Osteoblast (primary cell): ENCODE results near the gene TPO. TPM values are rescaled to one million over a fixed set of nuclear protein-coding genes. Genes with fewer than 3 reads are reported as not detected.

Experiments used
- DNase-seq: peaks from one replicate; pipeline ENCODE4 v3.0.0; 2011; ENCODE audit warnings: low spot score, mixed read lengths; ENCODE audit not compliant: insufficient read length; ENCODE audit errors: missing footprints
- H2AFZ ChIP-seq: 2 replicates; pipeline ENCODE4 v1.6.0; 2011; ENCODE audit warnings: mild to moderate bottlenecking, low read length
- H3K27ac ChIP-seq: 2 replicates; pipeline ENCODE4 v1.5.1; 2011; ENCODE audit warnings: mild to moderate bottlenecking, low read depth, low read length, moderate library complexity
- H3K27me3 ChIP-seq: 2 replicates; pipeline ENCODE4 v1.6.0; 2012; ENCODE audit warnings: mild to moderate bottlenecking, control low read depth, inconsistent platforms, low read length, moderate library complexity; ENCODE audit not compliant: insufficient read depth
- H3K36me3 ChIP-seq: 2 replicates; pipeline ENCODE4 v1.5.1; 2011; ENCODE audit warnings: mild to moderate bottlenecking, low read length, control low read depth, moderate library complexity; ENCODE audit not compliant: insufficient read depth
- H3K4me1 ChIP-seq: 2 replicates; pipeline ENCODE4 v1.5.1; 2011; ENCODE audit warnings: mild to moderate bottlenecking, low read length, control low read depth, moderate library complexity; ENCODE audit not compliant: insufficient read depth
- H3K4me2 ChIP-seq: 2 replicates; pipeline ENCODE4 v1.6.0; 2011; ENCODE audit warnings: mild to moderate bottlenecking, low read length; ENCODE audit not compliant: insufficient read depth
- H3K4me3 ChIP-seq: fragments of 200-600 bp; sonication (generic); 3 replicates; pipeline ENCODE4 v1.5.1; 2012; ENCODE audit warnings: mild to moderate bottlenecking, low read length, inconsistent platforms; ENCODE audit not compliant: insufficient read depth
- H3K79me2 ChIP-seq: 2 replicates; pipeline ENCODE4 v1.6.0; 2012; ENCODE audit warnings: mild to moderate bottlenecking, low read length, control low read depth, inconsistent platforms; ENCODE audit not compliant: insufficient read depth
- H3K9me3 ChIP-seq: 2 replicates; pipeline ENCODE4 v1.5.1; 2011; ENCODE audit warnings: low read depth, low read length, control low read depth
- H4K20me1 ChIP-seq: 2 replicates; pipeline ENCODE4 v1.6.0; 2012; ENCODE audit warnings: mild to moderate bottlenecking, low read length, control low read depth; ENCODE audit not compliant: insufficient read depth
- total RNA-seq: library from RNA; depleted of rRNA; stranded (reverse); fragments of >200 nt; gene quantifications from 2 replicates; pipeline ENCODE4 v1.2.3, GENCODE V29; 2012
- TF ChIP-seq, protein P1 (sequence below): IDR thresholded peaks from 2 replicates; pipeline ENCODE4 v1.5.1; 2011; ENCODE audit warnings: mild to moderate bottlenecking, low read depth, low read length, moderate library complexity; ENCODE audit errors: extremely low read depth

Gene TPO
- total RNA-seq, 1 donor = not detected

DNA sequence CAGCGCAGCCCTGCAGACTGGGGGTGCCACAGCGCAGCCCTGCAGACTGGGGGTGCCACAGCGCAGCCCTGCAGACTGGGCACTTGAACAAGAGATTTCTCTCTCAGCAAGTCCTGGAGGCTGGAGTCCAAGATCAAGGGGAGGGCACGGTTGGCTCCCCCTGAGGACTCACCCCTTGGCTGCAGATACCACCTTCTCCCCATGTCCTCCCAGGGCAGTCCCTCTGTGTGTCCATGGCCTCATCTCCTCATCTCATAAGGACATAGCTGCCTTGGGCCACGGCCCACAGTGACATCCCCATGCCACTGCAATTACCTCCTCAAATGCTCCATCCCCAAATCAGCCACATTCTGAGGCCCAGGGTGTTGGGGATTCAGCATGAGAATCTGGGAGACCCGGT is 98.2 kb downstream of the TPO start:
- no peaks in the 10 kb centered on the region for H3K79me2 ChIP-seq
- no peak overlapping the region for H3K27ac ChIP-seq
- peak; percentile 68 for DNase-seq
- H3K4me2 ChIP-seq = no peak overlapping the region
- H3K4me3 ChIP-seq = no peak overlapping the region
- H3K36me3 ChIP-seq = no peaks in the 10 kb centered on the region
- H3K9me3 ChIP-seq = no peaks in the 10 kb centered on the region
- H3K4me1 ChIP-seq = no peaks in the 10 kb centered on the region
- no peaks in the 10 kb centered on the region for H4K20me1 ChIP-seq
- no peak overlapping the region for H2AFZ ChIP-seq
- H3K27me3 ChIP-seq = no peaks in the 10 kb centered on the region
- TF ChIP-seq, protein P1, sequence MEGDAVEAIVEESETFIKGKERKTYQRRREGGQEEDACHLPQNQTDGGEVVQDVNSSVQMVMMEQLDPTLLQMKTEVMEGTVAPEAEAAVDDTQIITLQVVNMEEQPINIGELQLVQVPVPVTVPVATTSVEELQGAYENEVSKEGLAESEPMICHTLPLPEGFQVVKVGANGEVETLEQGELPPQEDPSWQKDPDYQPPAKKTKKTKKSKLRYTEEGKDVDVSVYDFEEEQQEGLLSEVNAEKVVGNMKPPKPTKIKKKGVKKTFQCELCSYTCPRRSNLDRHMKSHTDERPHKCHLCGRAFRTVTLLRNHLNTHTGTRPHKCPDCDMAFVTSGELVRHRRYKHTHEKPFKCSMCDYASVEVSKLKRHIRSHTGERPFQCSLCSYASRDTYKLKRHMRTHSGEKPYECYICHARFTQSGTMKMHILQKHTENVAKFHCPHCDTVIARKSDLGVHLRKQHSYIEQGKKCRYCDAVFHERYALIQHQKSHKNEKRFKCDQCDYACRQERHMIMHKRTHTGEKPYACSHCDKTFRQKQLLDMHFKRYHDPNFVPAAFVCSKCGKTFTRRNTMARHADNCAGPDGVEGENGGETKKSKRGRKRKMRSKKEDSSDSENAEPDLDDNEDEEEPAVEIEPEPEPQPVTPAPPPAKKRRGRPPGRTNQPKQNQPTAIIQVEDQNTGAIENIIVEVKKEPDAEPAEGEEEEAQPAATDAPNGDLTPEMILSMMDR = no peak

DNA sequence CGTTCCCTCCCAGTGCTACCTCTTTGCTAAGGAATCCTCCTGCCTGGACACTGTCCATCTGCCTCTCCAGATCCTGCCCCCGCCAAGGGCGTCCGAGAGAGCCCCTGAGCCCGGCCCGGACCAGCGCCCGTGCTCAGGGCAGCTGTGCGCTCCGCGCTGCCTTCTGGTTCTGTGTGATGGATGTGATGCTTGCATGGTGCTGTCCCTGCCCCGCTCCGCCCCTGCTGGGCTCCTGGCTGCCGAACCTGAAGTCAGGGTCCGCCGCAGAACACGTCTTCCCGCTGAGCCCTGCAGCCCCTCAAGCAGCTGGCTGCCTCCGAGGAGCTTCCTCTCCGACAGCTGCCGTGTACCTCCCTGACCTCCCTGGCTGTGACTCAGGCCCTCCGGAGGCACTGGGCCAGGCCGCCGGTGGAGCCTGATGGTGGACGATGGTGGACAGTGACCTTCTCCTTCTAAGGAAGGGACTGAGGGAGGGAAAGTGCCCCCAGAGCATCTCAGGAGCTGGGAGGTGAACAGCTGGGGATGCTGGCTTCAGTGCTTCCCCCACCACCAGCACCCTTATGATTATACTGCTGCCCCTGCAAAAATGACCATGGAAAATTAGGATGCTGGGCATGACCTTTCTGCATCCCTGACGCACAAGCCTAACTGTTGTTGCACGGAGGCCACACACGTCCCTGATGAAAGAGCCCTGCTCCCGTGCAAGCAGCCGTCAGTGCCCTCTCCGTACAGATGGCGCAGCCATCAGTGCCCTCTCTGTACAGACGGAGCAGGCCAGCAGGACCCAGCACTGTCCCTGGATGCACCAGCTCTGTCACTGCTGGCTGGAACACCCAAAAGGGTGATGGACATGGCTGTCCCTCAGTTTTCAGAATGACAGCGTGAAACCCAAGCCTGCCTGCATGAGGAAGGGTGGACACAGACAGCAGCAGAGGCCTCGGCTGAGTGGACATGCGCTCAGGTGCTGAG is 99.3 kb downstream of the TPO start:
- TF ChIP-seq, protein P1 = no peak
- Histone ChIP-seq H3K9me3 (no peaks in the 10 kb centered on the region), H3K4me3 (no peak overlapping the region), H4K20me1 (no peaks in the 10 kb centered on the region), H3K27me3 (no peaks in the 10 kb centered on the region), H2AFZ (no peak overlapping the region), H3K4me1 (no peaks in the 10 kb centered on the region), H3K79me2 (no peaks in the 10 kb centered on the region), H3K4me2 (no peak overlapping the region), H3K27ac (no peak overlapping the region), H3K36me3 (no peaks in the 10 kb centered on the region)
- peak; percentile 58 for DNase-seq

DNA sequence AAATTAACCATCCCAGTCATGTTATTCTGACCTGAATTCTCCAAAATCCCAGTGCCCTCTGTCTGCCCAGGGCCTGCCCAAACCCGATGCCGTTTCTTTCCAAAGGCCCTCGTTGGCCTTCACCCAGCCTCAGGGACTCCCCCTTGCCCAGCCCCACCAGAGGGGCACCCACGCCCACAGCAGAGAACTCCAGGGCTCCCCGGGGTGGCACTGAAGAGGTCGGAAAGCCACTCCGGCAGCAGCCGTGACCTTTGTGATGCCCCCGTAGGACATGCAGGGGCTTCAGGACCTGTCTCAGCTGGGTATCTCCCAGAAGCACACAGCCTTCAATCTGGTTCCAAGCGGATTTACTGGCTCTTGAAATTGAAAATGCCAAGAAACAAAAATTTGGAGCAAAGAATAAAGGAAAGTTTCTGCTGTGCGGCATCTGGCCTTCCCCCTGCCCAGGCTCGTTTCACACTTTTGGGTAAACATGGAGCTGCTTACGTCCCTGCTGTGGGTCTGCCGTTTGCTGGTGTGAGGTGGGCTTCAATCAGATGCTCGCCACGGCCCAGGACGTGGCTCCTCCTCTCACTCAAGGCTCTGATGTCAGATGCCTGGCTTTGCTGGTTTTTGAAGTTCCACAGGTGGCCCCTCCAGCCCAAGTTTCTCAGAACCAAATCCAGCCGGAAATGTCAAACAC is 101.3 kb downstream of the TPO start:
- Histone ChIP-seq H3K4me3 (no peak overlapping the region), H3K4me2 (no peak overlapping the region), H3K4me1 (no peaks in the 10 kb centered on the region), H3K9me3 (no peaks in the 10 kb centered on the region), H2AFZ (no peak overlapping the region), H3K36me3 (no peaks in the 10 kb centered on the region), H3K27ac (no peak overlapping the region), H4K20me1 (no peaks in the 10 kb centered on the region), H3K27me3 (no peaks in the 10 kb centered on the region), H3K79me2 (no peaks in the 10 kb centered on the region)
- DNase-seq = no peak
- TF ChIP-seq, protein P1 = no peak

DNA sequence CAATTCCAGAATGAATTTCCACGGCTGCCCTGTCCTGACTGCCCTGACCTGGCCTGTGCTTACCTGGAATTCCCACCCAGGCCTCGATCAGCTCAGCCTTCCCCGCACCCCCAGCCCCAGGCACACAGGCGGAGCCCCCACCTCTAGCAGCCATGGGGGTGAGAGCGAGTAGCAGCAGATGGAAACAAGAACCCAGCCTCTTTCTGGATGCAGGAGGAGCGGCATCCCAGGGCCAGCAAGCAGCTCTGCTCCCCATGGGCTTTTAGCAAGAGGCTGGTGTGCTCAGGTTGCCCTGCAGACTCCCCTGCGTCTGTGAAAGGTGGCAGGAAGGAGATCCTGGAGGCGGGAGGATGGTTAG is 101.8 kb downstream of the TPO start:
- DNase-seq = no peak
- TF ChIP-seq, protein P1 = no peak
- no peaks in the 10 kb centered on the region for H3K4me1 ChIP-seq
- no peak overlapping the region for H3K4me2 ChIP-seq
- no peak overlapping the region for H3K27ac ChIP-seq
- no peaks in the 10 kb centered on the region for H4K20me1 ChIP-seq
- no peaks in the 10 kb centered on the region for H3K36me3 ChIP-seq
- H3K4me3 ChIP-seq = no peak overlapping the region
- no peaks in the 10 kb centered on the region for H3K27me3 ChIP-seq
- H2AFZ ChIP-seq = no peak overlapping the region
- H3K79me2 ChIP-seq = no peaks in the 10 kb centered on the region
- H3K9me3 ChIP-seq = no peaks in the 10 kb centered on the region
